Measurements from ENCODE around the gene CAMK2D.

The CAMK2D gene

DNA sequence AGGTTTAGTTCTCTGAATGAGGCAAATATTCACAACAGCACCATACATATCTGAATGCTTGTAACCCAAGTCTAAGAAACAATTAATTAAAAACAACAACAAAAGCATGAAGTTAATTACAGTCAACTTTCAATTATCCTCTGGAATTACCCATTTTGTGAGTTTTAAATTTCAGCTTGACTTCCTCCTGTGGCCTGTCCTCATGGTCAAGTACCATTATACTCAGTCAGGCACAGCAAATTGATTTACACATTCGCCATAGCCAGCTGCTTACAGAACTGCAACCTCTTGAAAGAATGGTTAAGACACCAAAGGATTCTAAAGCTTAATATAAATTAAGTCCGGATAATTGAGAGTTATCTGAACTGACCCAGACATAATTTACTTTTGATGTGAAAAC, 306.5 kb downstream of the CAMK2D start:
- H3K23ac ChIP-seq (ENCODE audit: low read length): no peak overlapping the region
- H3K4me3 ChIP-seq (ENCODE audit: low read depth, low read length): no peak overlapping the region
- H3K4me1 ChIP-seq (ENCODE audit: control insufficient read depth in 1 of 2, insufficient read depth in 2 of 2, low read length in 2 of 2): no peaks in the 10 kb centered on the region
- no peaks in the 10 kb centered on the region for H3K79me1 ChIP-seq (ENCODE audit: low read length)
- no peak overlapping the region for H2BK12ac ChIP-seq (ENCODE audit: low read length)
- no peak overlapping the region for H3K14ac ChIP-seq (ENCODE audit: low read length)
- no peak for DNase-seq
- no peak overlapping the region for H3K4ac ChIP-seq (ENCODE audit: low read depth, low read length)
- no peak overlapping the region for H2AK5ac ChIP-seq (ENCODE audit: low read length)
- no peak overlapping the region for H2BK5ac ChIP-seq (ENCODE audit: low read depth, low read length, poor library complexity)
- H3K18ac ChIP-seq (ENCODE audit: low read length): no peak overlapping the region
- no peaks in the 10 kb centered on the region for H3K27me3 ChIP-seq (ENCODE audit: insufficient read depth, low read length)
- no peak overlapping the region for H2AFZ ChIP-seq (ENCODE audit: insufficient read depth, low read length, poor library complexity)
- H4K8ac ChIP-seq (ENCODE audit: low read depth, low read length): no peak overlapping the region
- no peak overlapping the region for H3K9ac ChIP-seq (ENCODE audit: low read length)
- H3K27ac ChIP-seq (ENCODE audit: low read depth, low read length): no peak overlapping the region
- H2BK120ac ChIP-seq (ENCODE audit: insufficient read depth, low read length, poor library complexity): no peak overlapping the region
- peaks cover 0 to 7% of the 10 kb centered on the region in 2 experiments for H3K36me3 ChIP-seq (ENCODE audit: control insufficient read depth in 1 of 2, insufficient read depth in 2 of 2, low read length in 2 of 2)
- WGBS (ENCODE audit: extremely low coverage, insufficient coverage, insufficient read length): no CpG with 5 or more reads among the region's 2 CpGs
- H4K91ac ChIP-seq (ENCODE audit: low read depth, low read length): no peak overlapping the region
- no peaks in the 10 kb centered on the region for H3K79me2 ChIP-seq (ENCODE audit: control insufficient read depth, insufficient read depth, low read length, poor library complexity)
- H3K4me2 ChIP-seq (ENCODE audit: low read length): no peak overlapping the region
- no peak overlapping the region for H4K12ac ChIP-seq (ENCODE audit: low read depth, low read length)
- no peaks in the 10 kb centered on the region for H3K9me3 ChIP-seq (ENCODE audit: insufficient read depth, low read depth, low read length)

DNA sequence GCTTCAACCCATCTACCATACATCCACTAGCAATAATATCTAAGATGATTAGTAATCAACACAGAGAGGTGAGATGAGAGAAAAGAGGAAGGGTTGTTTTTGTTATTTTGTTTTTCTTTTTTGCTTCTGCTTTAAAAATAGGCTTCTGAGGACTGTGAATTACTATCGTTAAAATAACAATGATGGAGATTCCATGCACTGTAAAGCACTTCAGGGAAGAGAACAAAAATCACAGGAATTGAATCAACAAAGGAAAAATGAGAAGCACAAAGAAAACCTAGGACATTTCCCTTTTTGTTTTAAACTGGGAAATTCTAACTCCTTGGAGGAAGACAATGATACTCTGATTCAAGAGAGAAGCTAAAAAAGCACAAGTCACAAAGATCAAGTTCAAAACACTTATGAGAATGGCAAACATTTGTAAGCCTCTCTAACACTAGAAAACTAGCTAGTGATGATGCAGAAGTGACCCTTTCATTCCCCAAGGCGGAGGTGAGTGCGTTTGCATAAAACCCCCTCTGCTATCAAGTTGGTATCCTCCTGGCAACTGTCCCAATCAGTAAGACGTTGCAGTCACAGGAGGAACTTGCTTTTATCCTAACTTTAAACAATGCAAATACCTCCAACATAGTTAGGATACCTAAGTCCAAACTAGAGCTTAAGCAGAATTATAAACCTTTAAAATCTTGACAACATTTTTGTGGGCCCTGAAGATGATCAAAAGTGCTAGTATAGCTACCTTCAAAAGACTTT, 308.5 kb downstream of the CAMK2D start:
- Histone ChIP-seq H4K12ac (ENCODE audit: low read depth, low read length) (no peak overlapping the region), H3K18ac (ENCODE audit: low read length) (no peak overlapping the region), H3K9me3 (ENCODE audit: insufficient read depth, low read depth, low read length) (no peaks in the 10 kb centered on the region), H3K4me1 (ENCODE audit: control insufficient read depth in 1 of 2, insufficient read depth in 2 of 2, low read length in 2 of 2) (no peaks in the 10 kb centered on the region), H3K4ac (ENCODE audit: low read depth, low read length) (no peak overlapping the region), H3K9ac (ENCODE audit: low read length) (no peak overlapping the region), H3K36me3 (ENCODE audit: control insufficient read depth in 1 of 2, insufficient read depth in 2 of 2, low read length in 2 of 2) (peaks cover 0 to 5% of the 10 kb centered on the region in 2 experiments), H3K27me3 (ENCODE audit: insufficient read depth, low read length) (no peaks in the 10 kb centered on the region), H2AFZ (ENCODE audit: insufficient read depth, low read length, poor library complexity) (no peak overlapping the region), H4K8ac (ENCODE audit: low read depth, low read length) (no peak overlapping the region), H2AK5ac (ENCODE audit: low read length) (no peak overlapping the region), H3K4me3 (ENCODE audit: low read depth, low read length) (no peak overlapping the region), H3K4me2 (ENCODE audit: low read length) (no peak overlapping the region), H2BK5ac (ENCODE audit: low read depth, low read length, poor library complexity) (no peak overlapping the region), H3K79me2 (ENCODE audit: control insufficient read depth, insufficient read depth, low read length, poor library complexity) (no peaks in the 10 kb centered on the region), H3K79me1 (ENCODE audit: low read length) (no peaks in the 10 kb centered on the region), H3K14ac (ENCODE audit: low read length) (no peak overlapping the region), H2BK12ac (ENCODE audit: low read length) (no peak overlapping the region), H4K91ac (ENCODE audit: low read depth, low read length) (no peak overlapping the region), H3K27ac (ENCODE audit: low read depth, low read length) (no peak overlapping the region), H2BK120ac (ENCODE audit: insufficient read depth, low read length, poor library complexity) (no peak overlapping the region), H3K23ac (ENCODE audit: low read length) (no peak overlapping the region)
- no peak for DNase-seq
- WGBS (ENCODE audit: extremely low coverage, insufficient coverage, insufficient read length): no CpG with 5 or more reads among the region's 4 CpGs

DNA sequence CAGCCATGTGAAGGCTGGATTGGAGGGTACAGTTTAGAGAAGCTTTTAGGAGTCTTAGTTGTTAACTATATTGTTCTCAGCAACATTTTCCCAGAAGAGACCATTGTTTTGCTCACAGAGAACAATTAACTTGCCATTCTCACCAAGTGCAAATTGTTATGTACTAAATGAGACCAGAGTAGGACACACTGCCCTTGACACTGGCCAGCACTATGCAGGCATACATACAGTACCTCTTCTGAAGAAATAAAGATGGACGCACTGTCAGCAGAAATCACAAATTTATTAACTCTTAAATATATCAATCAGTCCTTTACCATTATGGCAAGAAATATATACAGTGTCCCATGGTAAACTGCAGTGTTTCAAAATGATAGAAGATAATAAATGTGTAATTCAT, 309.4 kb downstream of the CAMK2D start:
- Histone ChIP-seq H3K79me1 (ENCODE audit: low read length) (no peaks in the 10 kb centered on the region), H3K36me3 (ENCODE audit: control insufficient read depth in 1 of 2, insufficient read depth in 2 of 2, low read length in 2 of 2) (peaks cover 0 to 3% of the 10 kb centered on the region in 2 experiments), H2AFZ (ENCODE audit: insufficient read depth, low read length, poor library complexity) (no peak overlapping the region), H3K79me2 (ENCODE audit: control insufficient read depth, insufficient read depth, low read length, poor library complexity) (no peaks in the 10 kb centered on the region), H4K8ac (ENCODE audit: low read depth, low read length) (no peak overlapping the region), H4K91ac (ENCODE audit: low read depth, low read length) (no peak overlapping the region), H2AK5ac (ENCODE audit: low read length) (no peak overlapping the region), H3K27me3 (ENCODE audit: insufficient read depth, low read length) (no peaks in the 10 kb centered on the region), H2BK5ac (ENCODE audit: low read depth, low read length, poor library complexity) (no peak overlapping the region), H3K23ac (ENCODE audit: low read length) (no peak overlapping the region), H3K9ac (ENCODE audit: low read length) (no peak overlapping the region), H4K12ac (ENCODE audit: low read depth, low read length) (no peak overlapping the region), H2BK120ac (ENCODE audit: insufficient read depth, low read length, poor library complexity) (no peak overlapping the region), H3K4me3 (ENCODE audit: low read depth, low read length) (no peak overlapping the region), H3K4ac (ENCODE audit: low read depth, low read length) (no peak overlapping the region), H3K4me2 (ENCODE audit: low read length) (no peak overlapping the region), H3K9me3 (ENCODE audit: insufficient read depth, low read depth, low read length) (no peaks in the 10 kb centered on the region), H2BK12ac (ENCODE audit: low read length) (no peak overlapping the region), H3K4me1 (ENCODE audit: control insufficient read depth in 1 of 2, insufficient read depth in 2 of 2, low read length in 2 of 2) (no peaks in the 10 kb centered on the region), H3K14ac (ENCODE audit: low read length) (no peak overlapping the region), H3K27ac (ENCODE audit: low read depth, low read length) (no peak overlapping the region), H3K18ac (ENCODE audit: low read length) (no peak overlapping the region)
- DNase-seq: no peak
- no CpG with 5 or more reads among the region's 1 CpG for whole genome bisulfite sequencing (ENCODE audit: extremely low coverage, insufficient coverage, insufficient read length)

DNA sequence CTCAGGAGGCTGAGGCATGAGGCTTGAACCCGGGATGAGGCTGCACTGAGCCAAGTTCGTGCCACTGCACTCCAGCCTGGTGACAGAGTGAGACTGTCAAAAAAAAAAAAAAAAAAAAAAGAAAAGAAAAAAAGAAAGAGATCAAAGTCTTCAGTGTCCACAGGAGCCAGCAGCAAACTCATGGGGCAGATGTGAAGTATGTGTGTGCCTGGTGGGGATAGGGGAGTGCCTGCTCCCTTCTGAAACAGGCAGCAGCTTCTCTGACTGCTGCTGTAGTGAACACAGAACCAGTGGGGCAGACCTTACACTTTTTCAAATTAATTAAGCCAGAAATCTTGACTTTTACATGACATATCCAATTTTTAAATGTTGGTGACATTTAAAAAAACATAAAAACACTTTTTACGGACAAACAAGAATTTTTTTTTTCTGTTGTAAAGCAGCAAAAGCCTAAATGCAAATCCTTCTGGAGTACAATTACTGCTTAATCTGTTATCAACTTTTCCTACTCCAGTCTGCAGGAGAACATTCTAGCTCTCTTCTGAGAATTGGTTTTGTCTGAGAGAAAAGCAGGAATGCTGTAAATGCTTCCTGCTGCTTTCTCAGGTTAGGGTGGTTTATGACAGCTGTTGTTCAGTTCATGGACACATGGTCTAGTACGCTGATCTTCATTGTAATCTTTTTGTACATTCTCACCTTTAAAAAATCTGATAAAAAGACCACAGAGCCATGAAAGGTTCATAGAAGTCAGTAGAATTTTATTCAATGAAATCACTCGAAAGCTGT, 311.1 kb downstream of the CAMK2D start:
- no peak overlapping the region for H4K91ac ChIP-seq (ENCODE audit: low read depth, low read length)
- H2AK5ac ChIP-seq (ENCODE audit: low read length): no peak overlapping the region
- no peak overlapping the region for H3K4ac ChIP-seq (ENCODE audit: low read depth, low read length)
- no peak for DNase-seq
- H3K4me1 ChIP-seq (ENCODE audit: control insufficient read depth in 1 of 2, insufficient read depth in 2 of 2, low read length in 2 of 2): peaks cover 0 to 3% of the 10 kb centered on the region in 2 experiments
- H3K27me3 ChIP-seq (ENCODE audit: insufficient read depth, low read length): no peaks in the 10 kb centered on the region
- no peak overlapping the region for H3K9ac ChIP-seq (ENCODE audit: low read length)
- no peak overlapping the region for H4K8ac ChIP-seq (ENCODE audit: low read depth, low read length)
- no peaks in the 10 kb centered on the region for H3K79me1 ChIP-seq (ENCODE audit: low read length)
- no peak overlapping the region for H3K23ac ChIP-seq (ENCODE audit: low read length)
- H3K27ac ChIP-seq (ENCODE audit: low read depth, low read length): no peak overlapping the region
- no peak overlapping the region for H3K4me2 ChIP-seq (ENCODE audit: low read length)
- no peak overlapping the region for H2BK5ac ChIP-seq (ENCODE audit: low read depth, low read length, poor library complexity)
- H3K18ac ChIP-seq (ENCODE audit: low read length): no peak overlapping the region
- H3K9me3 ChIP-seq (ENCODE audit: insufficient read depth, low read depth, low read length): no peaks in the 10 kb centered on the region
- WGBS (ENCODE audit: extremely low coverage, insufficient coverage, insufficient read length): no CpG with 5 or more reads among the region's 5 CpGs
- no peak overlapping the region for H2BK120ac ChIP-seq (ENCODE audit: insufficient read depth, low read length, poor library complexity)
- no peaks in the 10 kb centered on the region for H3K79me2 ChIP-seq (ENCODE audit: control insufficient read depth, insufficient read depth, low read length, poor library complexity)
- H3K14ac ChIP-seq (ENCODE audit: low read length): no peak overlapping the region
- H3K4me3 ChIP-seq (ENCODE audit: low read depth, low read length): no peak overlapping the region
- peaks cover 0 to 2% of the 10 kb centered on the region in 2 experiments for H3K36me3 ChIP-seq (ENCODE audit: control insufficient read depth in 1 of 2, insufficient read depth in 2 of 2, low read length in 2 of 2)
- no peak overlapping the region for H2AFZ ChIP-seq (ENCODE audit: insufficient read depth, low read length, poor library complexity)
- no peak overlapping the region for H2BK12ac ChIP-seq (ENCODE audit: low read length)
- H4K12ac ChIP-seq (ENCODE audit: low read depth, low read length): no peak overlapping the region

Measured in trophoblast cell (in vitro differentiated cells and primary cell).